ENCODE results near the gene ARL15.

Gene ARL15

DNA sequence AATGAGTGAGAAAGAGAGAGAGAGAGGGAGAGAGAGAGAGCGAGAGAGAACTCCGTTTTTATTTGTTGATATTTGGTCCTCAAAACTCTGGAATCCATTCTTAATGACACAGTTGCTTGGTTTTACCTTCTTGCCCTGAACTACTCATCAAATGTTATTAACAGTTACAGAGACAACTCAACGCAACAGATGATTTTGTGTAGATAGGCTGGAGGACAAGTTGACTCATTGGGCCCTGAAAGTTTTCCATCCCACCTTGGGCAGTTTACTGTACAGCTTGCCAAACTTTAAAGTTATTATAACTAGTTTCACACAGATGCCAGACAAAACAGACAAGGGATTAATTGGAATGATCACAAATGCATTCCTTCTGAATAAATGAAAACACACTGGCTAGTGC, 339.9 kb downstream of the ARL15 start:
- DNase-seq: no peak

DNA sequence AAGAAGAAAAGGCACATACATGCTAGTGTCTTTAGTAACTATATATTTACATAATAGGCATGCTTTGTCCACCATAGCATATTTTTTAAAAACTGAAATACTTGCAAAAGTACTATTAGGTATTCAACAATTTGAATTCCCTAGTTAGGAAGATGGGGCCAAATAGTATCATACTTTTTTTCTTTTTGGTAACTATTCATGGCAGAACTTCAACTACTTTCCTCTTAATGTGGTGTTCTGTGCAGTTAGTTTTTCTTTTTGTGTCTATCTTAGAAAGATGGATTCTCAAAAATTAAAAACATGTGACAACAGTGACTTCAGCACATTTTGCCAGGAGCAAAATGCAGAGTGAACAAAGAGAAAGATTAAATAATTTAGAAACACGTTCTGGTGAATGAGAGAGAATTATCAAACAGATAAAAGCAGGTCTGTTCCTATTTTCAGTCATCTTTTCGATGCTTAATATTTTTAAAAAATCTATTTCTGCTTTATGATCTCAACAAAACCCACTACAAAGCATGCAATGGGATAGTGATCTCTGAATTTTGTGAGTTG, 341.1 kb downstream of the ARL15 start:
- DNase-seq: no peak

DNA sequence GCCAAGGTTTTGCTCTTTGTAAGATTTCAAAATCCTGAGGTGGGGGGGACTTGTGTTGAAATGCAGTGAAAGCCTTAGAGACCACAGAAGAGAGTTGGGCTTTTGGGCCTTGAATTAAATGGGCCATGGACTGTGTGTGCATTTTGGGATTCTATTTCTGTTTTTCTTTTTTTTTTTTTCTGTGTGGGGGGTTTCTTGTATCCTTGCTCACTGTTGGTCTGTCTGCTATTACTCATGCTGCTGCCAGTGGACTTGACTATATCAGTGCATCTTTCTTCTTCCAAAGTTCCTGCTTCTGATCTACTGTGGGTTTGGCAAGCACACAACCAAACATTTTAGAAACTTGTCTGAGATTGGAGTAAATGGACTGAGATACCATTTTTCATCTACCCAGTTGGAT, 344.9 kb downstream of the ARL15 start:
- no peak for DNase-seq

DNA sequence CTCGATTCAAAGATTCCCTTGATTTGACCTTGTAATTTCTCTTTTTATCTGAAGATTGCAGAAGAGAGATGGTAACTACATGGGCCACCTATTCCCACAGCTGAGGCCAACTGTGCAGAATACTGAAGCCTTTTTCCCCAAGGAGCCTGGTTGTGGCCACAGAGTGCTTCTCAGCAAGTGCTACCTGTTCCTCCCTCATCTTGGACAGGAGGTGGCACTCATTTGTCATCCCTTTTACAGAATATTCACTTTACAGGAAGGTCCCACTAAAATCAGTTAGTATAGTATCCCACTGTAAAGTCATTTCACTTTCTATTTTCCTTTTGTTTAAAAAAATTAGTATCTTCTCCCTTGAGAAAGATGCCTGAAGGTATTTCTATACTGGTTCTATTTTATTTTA, 346.4 kb downstream of the ARL15 start:
- DNase-seq: no peak

DNA sequence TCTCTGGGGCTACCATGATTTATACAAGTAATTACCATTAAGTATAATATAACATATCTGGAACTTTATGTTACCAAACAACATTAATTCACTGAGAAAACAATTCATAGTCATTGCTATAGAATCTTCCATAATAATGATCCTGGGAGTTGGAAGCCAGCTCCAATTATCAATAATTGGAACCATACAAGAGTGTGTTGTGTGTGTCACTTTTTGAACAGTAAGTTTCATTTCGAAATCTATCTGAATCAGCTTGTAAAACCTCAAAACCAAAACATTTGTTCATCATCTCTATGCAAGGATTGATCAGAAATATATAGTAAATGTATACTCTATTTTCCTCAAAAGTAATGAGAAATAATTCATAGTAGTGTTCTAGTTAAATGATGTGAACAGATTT, 348.1 kb downstream of the ARL15 start:
- DNase-seq: no peak

DNA sequence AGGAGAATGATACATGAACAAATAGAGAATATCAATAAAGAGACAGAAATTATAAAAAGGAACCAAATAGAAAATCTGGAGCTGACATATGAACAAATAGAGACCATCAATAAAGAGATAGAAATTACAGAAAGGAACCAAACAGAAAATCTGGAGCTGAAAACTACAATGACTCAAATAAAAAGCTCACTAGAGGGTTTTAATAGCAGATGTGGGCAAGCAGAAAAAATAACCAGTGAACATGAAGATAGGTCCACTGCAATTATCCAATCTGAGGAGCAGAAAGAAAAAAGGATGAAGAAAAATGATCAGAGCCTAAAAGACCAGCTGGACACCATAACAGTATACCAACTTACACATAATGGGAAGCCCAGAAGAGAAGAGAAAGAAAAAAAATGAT, 353.7 kb downstream of the ARL15 start:
- DNase-seq: no peak

DNA sequence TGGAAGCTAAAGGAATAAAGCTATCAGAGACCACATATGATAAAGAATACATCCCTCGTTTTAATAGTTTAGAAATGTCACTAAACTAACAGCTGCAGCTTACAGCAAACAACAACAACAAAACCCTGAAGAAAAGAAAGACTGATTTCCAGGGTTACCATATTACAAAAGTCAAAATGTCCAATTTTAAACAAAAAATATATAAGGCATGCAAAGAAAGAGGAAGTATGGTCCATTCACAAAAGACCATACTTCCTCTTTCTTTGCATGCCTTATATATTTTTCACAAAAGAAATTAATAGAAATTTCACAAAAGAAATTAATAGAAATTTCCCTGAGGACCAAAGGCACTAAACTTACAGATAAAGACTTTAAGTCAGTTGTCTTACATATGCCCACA, 354.2 kb downstream of the ARL15 start:
- DNase-seq: no peak

DNA sequence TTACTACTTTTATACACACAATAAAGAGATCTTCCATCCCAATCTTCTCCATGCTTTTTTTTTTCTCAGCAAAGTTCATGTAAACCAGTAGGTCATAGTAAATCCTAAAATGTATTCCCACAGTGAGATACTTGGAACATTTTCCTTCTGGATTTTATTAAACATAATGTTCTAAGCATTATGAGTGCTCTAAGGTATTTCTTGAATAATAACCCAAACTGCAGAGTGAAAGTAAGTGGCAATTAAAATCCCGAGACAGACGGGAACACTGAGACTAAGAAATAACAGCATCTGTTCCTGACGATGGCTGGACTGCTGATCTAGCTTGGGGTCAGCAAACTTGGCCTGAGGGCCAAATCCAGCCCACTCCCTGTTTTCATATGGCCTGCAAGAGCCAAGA, 359.8 kb downstream of the ARL15 start:
- DNase-seq: no peak

DNA sequence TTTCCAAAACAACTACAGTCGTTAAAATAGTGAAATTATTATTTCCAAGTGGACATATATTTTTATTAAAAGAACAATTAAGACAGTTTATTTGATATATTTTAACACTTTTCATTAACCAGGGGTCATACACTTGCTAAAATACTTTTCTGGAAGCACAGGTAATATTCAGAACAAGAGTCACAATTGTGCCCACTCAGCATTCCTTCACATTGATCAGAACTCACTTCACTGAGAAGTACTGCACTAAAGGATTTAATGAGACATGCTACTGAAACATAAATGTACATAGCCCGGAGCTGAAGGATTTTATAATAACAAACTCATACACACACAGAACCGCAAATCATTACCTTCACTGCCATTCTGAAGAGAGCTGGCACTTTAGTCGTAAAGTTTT, 361.8 kb downstream of the ARL15 start:
- DNase-seq: no peak

DNA sequence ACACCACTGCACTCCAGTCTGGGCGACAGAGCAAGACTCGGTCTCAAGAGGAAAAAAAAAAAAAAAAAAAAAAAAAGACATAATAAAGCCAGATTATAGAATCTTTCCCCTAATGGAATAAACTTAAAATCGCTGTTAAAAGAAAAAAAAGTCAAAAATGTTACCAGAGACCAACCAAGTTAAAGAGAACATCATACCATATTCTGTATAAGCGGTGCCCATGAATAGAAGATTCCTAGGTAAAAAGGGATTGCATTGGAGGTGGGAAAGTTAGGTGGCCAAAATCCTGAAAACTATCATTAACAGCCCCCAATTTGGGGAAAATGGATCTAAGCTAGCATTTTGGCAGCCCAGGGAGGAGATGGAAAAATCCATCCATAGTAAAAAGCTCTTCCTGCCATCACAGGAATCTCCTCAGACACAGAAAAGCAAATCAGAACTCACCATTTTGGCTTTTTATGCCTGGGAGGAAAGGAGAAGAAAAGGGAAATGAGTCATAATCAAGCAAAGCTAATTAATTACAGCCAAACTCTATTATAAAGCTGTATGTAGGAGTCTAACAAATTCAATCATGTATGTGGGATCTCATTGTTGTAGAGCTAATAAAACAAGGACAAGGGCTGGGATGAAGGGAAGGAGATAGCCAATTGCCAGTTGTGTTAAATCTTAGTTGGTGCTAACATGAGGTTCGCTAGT, 363.8 kb downstream of the ARL15 start:
- DNase-seq: no peak

DNA sequence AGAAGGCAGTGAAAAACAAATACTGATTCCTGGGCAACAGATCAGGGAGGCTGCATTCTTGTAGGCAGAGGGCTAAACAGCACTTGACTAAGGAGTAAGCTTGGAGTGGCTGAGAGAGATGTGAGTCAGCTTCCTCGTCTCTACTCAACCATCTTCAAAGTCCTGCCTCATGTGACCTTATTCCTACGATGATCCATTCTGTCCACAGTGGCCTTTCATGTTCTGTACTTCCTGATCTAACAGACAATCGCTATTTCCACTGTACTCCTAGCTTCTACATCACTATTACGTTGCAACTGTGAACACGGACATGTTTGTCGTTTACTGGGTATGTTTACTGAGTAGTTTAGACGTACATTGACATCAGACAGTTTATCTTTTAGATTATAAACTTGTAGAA, 365.4 kb downstream of the ARL15 start:
- DNase-seq: no peak

DNA sequence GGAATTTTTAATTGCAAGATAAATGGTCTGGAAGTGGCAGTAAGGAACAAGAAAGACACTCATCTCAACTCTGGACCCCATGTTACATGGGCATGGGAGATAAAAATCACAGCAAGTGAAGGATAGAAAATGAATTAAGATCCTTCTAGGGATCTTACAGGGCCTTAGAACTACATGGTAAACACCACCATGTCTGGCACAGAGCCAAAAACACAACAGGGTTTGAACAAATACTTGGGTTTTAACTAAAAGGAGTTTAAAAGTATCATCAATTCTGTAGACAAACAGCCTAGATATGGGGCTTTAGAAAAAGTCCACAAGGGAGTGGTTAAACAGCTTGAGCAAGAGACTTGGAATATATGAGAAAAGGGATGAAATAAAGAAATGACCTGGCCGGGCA, 366.4 kb downstream of the ARL15 start:
- no peak for DNase-seq

DNA sequence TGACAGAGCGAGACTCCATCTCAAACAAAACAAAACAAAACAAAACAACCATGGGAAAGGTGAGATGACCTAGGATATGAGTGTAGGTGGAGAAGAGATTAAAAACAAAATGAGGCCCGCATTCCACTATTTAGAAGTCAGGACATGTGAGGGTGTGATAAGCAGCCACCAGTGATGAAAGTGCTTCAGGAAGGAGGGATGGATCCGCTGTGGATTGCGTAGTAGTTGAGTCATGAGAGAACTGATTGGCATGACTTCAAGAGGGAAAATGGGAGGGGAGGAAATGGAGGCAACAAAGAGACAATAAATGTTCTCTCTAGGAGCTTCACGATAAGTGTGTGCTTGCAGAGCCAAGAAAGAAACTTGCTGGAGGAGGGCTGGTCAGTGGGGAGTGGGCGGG, 367.6 kb downstream of the ARL15 start:
- no peak for DNase-seq

DNA sequence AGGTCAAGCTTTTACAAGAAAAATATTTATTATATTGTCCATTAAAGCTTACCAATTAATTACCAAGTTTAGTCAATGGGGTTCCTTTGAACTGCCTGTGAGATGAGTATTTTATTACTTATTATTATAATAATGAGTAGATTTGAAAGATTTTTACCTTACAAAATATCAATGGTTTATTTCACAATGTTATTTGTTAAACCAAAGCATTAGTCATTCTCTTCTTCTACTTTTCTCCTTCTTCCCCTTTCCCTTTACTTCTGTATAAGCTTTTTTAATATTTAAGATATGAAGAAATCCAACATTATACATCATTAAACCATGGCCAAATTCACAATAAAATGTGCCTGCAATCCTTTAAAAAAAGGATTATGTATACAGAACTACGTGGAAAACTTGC, 369.5 kb downstream of the ARL15 start:
- no peak for DNase-seq

DNA sequence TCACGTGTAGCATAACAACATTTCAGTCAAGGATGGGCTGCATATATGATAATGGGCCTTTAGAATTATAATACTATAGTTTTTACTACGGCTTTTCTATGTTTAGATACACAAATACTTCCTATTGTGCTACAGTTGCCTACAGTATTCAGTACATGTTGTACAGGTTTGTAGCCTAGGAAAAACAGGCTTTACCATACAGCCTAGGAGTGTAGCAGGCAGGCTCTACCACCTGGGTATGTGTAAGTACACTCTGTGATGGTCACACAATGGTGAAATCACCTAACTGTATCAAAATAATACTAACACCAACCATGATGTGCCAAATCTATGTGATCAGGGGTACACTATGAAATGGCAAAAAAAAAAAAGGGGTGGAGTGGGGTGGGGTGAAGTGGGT, 372.9 kb downstream of the ARL15 start:
- no peak for DNase-seq

DNA sequence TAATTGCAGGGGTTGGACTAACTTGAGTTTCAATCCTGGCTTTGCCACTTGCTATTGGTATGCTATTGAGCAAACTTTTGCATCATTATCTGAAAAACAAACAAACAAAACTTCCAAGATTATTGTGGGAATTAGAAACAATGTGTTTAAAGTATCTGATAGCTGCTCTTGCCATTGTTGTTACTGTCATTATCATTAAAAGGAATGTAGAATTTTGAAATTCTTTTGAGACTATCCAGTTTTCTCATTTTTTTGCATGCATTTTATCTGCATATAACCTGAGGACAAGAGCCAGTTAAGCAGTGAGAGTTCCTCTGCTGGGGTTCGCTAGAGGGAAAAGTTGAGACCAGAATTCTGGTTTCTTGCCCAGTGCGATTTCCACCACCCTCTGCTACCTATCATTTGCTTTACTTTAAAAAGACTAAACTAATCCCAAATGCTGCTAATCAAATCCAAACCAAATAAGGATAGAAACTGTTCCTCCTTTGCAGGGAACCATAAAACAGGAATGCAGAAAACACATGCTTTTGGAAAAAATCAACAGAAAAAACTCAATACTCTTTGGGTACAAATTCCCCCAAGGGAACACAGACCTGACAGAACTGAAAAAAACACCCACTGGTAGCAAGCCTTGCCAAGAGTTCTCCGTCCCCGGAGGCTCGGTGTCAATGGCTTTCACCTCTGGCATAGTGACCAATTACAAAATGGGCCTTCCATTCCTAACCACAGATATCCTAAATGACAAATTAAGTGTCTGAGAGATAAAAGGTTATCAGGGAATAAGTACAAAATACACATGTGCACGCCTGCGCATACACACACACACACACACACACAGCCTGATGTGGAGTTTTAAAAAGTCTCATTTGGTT, 373.7 kb downstream of the ARL15 start:
- no peak for DNase-seq

DNA sequence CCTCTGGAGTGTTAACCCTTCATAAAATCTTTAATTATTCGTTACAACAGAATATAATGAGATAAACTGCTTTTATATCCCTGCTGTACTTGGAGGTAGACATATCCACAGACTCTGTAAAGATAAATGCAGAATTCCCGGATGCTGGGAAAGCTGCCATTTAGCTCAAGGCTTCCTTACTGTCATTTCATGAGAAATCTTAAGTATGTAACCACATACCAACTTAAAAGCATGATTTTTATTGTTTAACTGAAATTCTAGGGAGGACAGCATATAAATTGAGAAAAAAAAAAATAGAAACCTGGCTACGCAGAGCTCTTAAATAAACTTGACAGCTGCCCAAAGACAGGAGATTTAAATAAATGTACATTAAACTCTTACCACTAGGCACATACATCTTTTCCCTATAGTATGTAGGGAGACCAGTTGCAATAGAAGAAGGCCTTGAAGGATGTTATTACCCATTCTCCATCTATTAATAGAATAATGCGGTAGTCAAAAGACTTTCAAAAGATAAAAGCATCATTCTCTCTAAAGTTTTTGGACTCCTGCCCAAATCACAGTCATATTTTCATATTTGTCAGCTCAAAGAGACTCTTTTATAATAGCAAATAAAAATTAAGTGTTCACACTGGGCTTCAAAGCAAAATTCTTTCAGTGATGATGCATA, 376.1 kb downstream of the ARL15 start:
- no peak for DNase-seq

DNA sequence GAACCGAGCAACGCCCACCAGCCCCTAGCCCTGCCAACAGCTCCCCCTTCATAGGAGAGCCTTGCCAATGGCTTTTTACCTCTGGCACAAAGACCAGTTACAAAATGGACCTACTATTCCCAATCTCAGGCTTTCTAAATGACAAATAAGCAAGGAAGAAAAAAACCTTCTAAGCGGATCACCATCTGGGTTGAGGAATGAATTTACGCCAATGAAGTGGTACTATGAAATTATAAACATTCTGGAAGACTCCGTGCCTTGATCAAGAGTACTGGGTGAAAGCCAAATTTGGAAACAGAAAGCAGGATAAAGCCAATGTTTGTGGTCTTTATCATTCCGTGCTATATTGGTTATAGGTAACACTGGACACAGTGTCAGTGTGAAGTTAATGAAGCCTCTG, 378.0 kb downstream of the ARL15 start:
- no peak for DNase-seq

DNA sequence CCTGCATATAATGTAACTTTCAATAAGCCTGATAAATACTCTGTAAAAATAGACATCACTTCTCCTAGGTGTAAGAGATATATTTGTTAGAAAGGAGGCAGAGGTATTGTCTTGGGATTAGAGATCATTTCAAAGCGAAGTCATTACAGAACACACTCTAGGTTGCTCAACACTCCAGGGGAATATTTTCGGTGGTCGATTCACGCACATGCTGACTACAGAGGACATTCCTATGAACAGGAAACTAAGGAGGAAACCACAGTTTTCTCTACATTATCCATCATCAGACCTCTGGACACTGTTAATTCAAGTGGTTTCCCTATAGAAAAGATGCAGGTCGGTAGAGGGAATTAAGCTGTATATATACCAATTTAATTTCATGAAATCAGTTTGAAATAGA, 379.9 kb downstream of the ARL15 start:
- no peak for DNase-seq

DNA sequence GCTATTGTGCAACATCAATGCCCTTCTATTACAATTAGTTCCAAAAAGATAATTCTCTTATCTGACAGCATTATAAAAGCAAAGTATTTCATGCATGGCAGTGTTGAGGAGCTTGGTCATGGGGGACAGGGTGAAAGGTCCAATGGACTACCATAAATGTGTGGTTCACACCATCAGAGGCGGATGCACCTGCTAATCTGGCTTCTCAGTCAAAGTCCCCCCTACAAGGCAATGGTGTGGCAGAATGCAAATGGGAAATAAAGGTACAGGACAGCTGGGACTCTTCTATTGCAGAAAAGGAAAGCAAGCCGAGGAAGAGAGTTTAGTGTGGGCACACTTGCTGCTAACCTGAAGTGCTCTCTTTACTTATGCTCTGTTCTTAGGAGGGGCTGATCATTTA, 380.8 kb downstream of the ARL15 start:
- no peak for DNase-seq

DNA sequence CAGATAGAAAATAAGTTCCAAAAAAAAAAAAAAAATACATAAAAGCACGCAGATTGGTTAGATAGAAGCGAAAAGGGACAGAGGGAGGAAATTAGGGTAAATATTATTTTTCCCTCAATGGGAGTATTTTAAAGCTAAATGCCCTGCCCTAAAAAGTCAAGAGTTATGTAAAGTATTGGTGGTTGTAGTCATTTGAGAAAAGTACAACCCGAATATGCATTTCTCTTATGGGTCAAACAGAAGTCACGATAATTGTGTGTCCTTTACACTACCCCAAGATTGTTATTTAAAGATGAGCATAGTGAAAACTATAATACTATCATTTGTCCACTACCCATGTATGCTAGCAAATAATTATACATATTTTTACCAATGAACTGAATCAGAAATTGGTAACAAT, 381.2 kb downstream of the ARL15 start:
- DNase-seq: no peak

DNA sequence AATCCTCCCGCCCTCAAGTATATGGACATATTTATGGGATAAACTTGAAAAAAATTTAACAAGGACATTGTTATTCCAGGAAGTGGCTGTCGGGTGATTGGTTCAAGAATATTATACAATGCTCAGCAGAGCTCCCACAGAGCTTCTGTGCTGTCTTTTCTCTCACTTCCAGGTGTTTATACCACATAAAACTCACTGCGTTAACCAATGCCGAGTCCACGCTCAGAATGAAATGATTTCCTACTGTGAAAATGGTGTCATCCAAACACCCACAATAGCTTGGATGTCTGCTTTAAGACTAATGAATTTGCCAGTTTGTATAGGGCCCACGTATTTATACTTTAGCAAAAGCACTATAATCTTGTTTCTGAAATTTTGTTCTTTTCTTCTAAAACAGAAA, 381.7 kb downstream of the ARL15 start:
- no peak for DNase-seq

DNA sequence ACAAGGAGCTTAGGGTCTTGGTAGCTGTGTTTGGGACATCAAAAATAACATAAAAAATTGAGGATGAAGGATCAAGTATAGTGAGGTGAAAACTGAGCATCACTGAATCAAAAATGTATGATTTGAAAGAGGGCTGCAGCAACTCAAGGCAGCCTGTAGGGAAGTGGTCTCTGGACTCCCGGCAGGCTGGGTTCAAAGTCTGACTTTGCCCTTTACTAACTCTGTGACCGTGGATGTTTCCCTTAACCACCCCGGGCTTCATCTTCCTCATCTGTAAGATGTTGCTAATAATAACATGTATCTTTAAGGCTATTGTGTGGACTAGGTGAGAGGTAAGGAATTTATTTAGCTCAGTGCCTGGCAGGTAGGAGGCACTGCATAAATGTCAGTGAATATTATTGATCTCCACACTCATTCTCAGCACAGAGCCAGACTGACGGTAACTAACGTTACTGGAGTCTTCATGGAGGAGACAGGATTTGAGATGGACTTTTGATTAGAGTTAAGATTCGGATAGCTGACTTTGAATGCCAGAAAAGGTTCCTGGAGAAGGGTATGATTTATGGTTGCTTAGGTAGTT, 382.6 kb downstream of the ARL15 start:
- DNase-seq: no peak
